AG09309 (cell line): ENCODE data around the gene EFCAB8.

ENCODE experiments used
- DNase-seq: peaks from one replicate; pipeline ENCODE4 v3.0.0-alpha.2; 2010; ENCODE audit warnings: low read depth
- H3K4me3 ChIP-seq: 2 replicates; pipeline ENCODE4 v1.5.1; 2011; ENCODE audit warnings: mild to moderate bottlenecking, low read depth, low read length, moderate library complexity; ENCODE audit not compliant: control insufficient read depth
- CTCF ChIP-seq: IDR thresholded peaks from 2 replicates; pipeline ENCODE4 v1.5.1; 2011; ENCODE audit warnings: mild to moderate bottlenecking, low read depth, low read length, inconsistent platforms; ENCODE audit not compliant: insufficient read depth, control insufficient read depth; ENCODE audit errors: missing control alignments

EFCAB8 gene

GRCh38 chr20:32997431-32997830, 138.7 kb downstream of the EFCAB8 start:
- no peak for TF ChIP-seq CTCF
- no peak overlapping the region for H3K4me3 ChIP-seq
- no peak for DNase-seq

- TF ChIP-seq CTCF, result no peak
- DNase-seq, result no peak
- H3K4me3 ChIP-seq, result no peak overlapping the region
Observed at GRCh38 chr20:32999603-33000250, 141.0 kb downstream of the EFCAB8 start.

- no peak overlapping the region for H3K4me3 ChIP-seq
- no peak for DNase-seq
- TF ChIP-seq CTCF, result no peak
Observed at GRCh38 chr20:33000802-33001466, 142.2 kb downstream of the EFCAB8 start.

GRCh38 chr20:33002087-33002808, 143.5 kb downstream of the EFCAB8 start:
- H3K4me3 ChIP-seq, result no peak overlapping the region
- TF ChIP-seq CTCF, result no peak
- no peak for DNase-seq

- no peak for DNase-seq
- no peak within 1 kb of the TSS for H3K4me3 ChIP-seq
- no peak for TF ChIP-seq CTCF
Observed at GRCh38 chr20:33004141-33004751, 145.5 kb downstream of the EFCAB8 start, which contains the start of gene SUN5. Gene SUN5 (minus strand): TSS chr20:33004433. CDS start chr20:33004340, 93 bp downstream.

- no peak for DNase-seq
- peak; percentile 26 for TF ChIP-seq CTCF
- no peak overlapping the region for H3K4me3 ChIP-seq
Observed at GRCh38 chr20:33005132-33005566, 146.4 kb downstream of the EFCAB8 start.
